BJ (cell line): ENCODE measurements around the gene SYNGR3. TPM values are rescaled to one million over a fixed set of nuclear protein-coding genes. Genes with fewer than 3 reads are reported as not detected.

ENCODE experiments used
- CTCF ChIA-PET: fragments of 350-600 bp; formaldehyde crosslinking; extraction: SDS; loops from one replicate; lab custom pipeline; 2021; ENCODE audit warnings: antibody characterized with exemption, inconsistent platforms; lab: Yijun Ruan, JAX
- POLR2A ChIA-PET: fragments of 300-600 bp; sonication (Branson Sonifier 250); formaldehyde crosslinking; extraction: SDS; loops from one replicate; lab custom pipeline; 2021; ENCODE audit warnings: antibody characterized with exemption; lab: Charles Lee
- DNase-seq: peaks from one replicate; pipeline ENCODE4 v3.0.0-alpha.2; 2011; ENCODE audit warnings: low read depth
- H3K27me3 ChIP-seq: 2 replicates; pipeline ENCODE4 v1.6.0; 2011; ENCODE audit warnings: low read length; ENCODE audit not compliant: control insufficient read depth, insufficient read depth
- H3K36me3 ChIP-seq: 2 replicates; pipeline ENCODE4 v1.5.1; 2011; ENCODE audit warnings: low read length; ENCODE audit not compliant: control insufficient read depth, insufficient read depth
- H3K4me3 ChIP-seq: 2 replicates; pipeline ENCODE4 v1.5.1; 2011; ENCODE audit warnings: low read depth, mild to moderate bottlenecking, control low read depth, low read length
- polyA plus RNA-seq: library from polyadenylated mRNA; depleted of rRNA; stranded (reverse); fragments of >200 nt; gene quantifications from 2 replicates; pipeline ENCODE4 v1.2.3, GENCODE V29; 2011
- TF ChIP-seq, protein P1 (sequence below): IDR thresholded peaks from 2 replicates; pipeline ENCODE4 v1.5.1; 2011; ENCODE audit warnings: low read depth, mild to moderate bottlenecking, control low read depth, inconsistent platforms, low read length, moderate library complexity; ENCODE audit not compliant: insufficient read depth

Gene SYNGR3
- polyA plus RNA-seq, 1 experiment: 3.3 TPM

DNA sequence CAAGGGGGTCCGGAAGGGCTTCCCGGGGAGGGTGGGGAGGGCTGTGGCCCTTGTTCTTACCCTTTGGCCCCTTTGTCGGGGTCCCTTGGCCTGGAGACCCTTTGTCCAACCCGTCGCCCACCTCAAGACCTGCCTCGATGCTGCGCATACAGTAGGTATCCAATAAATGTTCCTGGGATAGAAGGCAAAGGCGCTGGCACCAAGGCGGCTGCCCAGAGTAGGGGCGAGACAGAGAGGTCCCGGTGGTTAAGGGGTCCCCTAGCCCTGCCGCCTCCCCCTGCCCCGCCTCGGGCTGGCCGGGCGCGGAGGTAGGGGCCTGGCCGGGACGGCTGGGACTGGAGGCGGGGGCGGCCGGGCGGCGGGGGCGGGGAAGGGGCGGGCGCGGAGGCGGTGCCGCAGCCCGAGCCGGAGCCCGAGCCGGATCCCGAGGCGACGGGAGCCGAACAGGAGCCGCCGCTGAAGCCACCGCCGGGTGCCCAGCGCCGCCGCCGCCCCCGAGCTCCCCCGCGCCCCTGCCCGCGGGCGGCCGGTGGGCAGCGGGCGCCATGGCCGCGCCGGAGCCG is 36.8 kb downstream of the SYNGR3 start, which contains the start of gene NHERF2:
Gene NHERF2, plus strand, starts transcription at position 442 of the 563 bp plus-strand sequence. Its CDS starts 104 bp downstream, at position 546.
- peak within 1 kb of the TSS; percentile 62 for H3K4me3 ChIP-seq
- no peak for DNase-seq
- CTCF ChIA-PET: interaction anchor here (1.9 to 2.2 kb wide), 2 partner anchors 9 to 21 kb away, joined by 9 to 10 read pairs; partner anchors contain the start of genes NTHL1 and TSC2
- peaks cover 12% of the 10 kb centered on the region for H3K36me3 ChIP-seq
- H3K27me3 ChIP-seq: no peaks in the 10 kb centered on the region
- POLR2A ChIA-PET: no interaction called here
- TF ChIP-seq, protein P1, sequence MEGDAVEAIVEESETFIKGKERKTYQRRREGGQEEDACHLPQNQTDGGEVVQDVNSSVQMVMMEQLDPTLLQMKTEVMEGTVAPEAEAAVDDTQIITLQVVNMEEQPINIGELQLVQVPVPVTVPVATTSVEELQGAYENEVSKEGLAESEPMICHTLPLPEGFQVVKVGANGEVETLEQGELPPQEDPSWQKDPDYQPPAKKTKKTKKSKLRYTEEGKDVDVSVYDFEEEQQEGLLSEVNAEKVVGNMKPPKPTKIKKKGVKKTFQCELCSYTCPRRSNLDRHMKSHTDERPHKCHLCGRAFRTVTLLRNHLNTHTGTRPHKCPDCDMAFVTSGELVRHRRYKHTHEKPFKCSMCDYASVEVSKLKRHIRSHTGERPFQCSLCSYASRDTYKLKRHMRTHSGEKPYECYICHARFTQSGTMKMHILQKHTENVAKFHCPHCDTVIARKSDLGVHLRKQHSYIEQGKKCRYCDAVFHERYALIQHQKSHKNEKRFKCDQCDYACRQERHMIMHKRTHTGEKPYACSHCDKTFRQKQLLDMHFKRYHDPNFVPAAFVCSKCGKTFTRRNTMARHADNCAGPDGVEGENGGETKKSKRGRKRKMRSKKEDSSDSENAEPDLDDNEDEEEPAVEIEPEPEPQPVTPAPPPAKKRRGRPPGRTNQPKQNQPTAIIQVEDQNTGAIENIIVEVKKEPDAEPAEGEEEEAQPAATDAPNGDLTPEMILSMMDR: no peak

DNA sequence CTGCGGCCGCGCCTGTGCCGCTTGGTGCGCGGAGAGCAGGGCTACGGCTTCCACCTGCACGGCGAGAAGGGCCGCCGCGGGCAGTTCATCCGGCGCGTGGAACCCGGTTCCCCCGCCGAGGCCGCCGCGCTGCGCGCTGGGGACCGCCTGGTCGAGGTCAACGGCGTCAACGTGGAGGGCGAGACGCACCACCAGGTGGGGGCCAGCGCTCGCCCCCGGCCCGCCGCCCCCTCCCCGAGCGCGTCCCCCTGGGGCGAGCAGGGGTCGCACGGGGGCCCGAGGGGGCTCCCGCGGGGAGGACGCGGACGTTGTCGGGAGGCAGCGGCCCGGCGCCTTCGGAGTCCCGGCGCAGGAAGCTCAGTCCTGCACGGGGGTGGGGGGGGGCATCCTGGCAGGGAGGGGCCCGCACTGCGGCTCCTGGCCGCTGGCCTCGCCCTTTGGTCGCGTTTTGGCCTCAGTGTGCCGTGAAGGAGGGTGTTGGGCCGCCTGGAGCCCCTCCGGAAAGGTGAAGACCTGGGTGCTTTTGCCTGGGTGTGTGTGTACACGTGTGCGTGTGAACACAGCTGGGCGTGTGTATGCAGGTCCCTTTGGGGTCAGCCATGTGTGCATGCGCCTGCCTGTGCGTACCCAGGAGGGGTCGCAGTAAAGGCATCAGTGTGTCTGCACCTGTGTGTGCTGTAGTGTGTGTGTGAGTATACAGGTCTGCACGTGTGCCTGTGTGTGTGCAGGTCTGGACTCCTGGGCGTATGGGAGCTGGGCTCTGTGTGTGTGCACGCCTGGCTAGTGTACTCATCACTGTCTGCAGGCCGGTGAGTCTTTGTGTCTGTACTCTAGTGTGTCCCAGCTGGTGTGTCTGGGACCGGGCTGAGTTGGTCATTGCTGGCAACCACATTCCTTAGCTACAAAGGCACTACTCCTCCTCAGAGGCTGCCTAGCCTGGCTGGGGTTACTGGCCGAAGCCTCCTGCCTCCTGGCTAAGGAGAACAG is 37.5 kb downstream of the SYNGR3 start:
- TF ChIP-seq, protein P1: 0 out of 2 replicates have a peak, but pooled peaks have one; percentile 17
- POLR2A ChIA-PET: interaction anchor here (0.6 kb wide), 1 partner anchor 14 kb away, joined by 8 read pairs; no protein-coding TSS in a partner anchor
- CTCF ChIA-PET: interaction anchor here (0.9 to 2.2 kb wide), 5 partner anchors 8 to 113 kb away, joined by 3 to 10 read pairs (median 4); partner anchors contain the start of genes NTHL1 and TSC2
- no peak for DNase-seq
- peaks cover 12% of the 10 kb centered on the region for H3K36me3 ChIP-seq
- H3K4me3 ChIP-seq: peak overlapping the region; percentile 62
- H3K27me3 ChIP-seq: no peaks in the 10 kb centered on the region

DNA sequence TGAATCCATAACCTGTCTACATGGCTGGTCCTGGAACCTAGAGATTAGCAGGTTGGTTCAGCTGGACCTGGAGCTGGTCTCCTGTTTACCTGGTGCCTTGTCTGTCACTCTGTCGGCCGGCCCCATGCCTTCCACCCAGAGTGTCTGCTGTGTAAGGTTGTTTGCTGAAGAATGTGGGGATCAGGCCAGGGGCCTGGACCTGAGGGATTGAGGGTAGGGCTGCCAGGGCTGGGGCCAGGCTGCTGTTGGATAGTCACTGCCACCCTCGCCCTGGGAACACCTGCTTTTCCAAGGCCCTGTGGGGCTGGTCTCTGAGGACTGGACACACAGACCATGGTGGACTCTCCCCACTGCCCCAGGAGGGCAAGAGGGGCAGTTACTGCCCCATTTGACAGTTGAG is 38.4 kb downstream of the SYNGR3 start:
- Histone ChIP-seq H3K4me3 (peak overlapping the region; percentile 62), H3K36me3 (peaks cover 12% of the 10 kb centered on the region), H3K27me3 (no peaks in the 10 kb centered on the region)
- POLR2A ChIA-PET: no interaction called here
- CTCF ChIA-PET: interaction anchor here (0.9 to 2.2 kb wide), 5 partner anchors 8 to 112 kb away, joined by 3 to 10 read pairs (median 4); partner anchors contain the start of genes NTHL1 and TSC2
- TF ChIP-seq, protein P1: no peak
- DNase-seq: no peak

DNA sequence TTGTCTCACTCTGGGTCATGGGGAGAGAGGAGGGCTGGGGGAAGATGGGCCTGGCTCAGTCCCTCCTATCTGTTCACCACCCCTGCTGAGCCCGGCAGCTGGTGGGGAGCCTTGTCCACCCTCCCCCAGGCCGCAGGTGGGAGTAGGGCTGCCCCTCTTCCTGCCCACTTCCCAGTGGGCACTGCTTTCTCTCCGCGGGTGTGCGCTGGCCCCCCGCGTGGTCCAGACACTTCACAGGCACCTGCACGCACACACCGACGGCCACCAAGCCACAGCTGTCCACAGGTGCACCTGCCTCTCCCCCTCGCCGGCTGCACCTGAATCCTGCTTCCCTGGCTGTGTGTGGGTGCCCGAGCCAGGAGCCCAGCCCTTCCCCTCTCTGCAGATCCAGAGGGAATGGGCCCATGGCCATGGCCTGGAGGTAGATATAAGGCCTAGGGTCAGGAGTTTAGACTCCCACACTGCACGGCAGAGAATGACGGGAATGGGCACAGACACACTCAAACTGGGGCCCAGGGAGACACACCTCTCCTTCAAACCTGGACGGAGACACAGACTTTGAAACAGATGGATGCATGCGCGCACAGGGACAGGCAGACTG is 39.0 kb downstream of the SYNGR3 start:
- peaks cover 12% of the 10 kb centered on the region for H3K36me3 ChIP-seq
- ChIA-PET CTCF (interaction anchor here (2.2 kb wide), 1 partner anchor 7 kb away, joined by 10 read pairs; no protein-coding TSS in a partner anchor), POLR2A (no interaction called here)
- no peaks in the 10 kb centered on the region for H3K27me3 ChIP-seq
- no peak overlapping the region for H3K4me3 ChIP-seq
- DNase-seq: no peak
- TF ChIP-seq, protein P1: no peak
